Neural progenitor cell (in vitro differentiated cells): ENCODE measurements around the gene GNG14.

Experiments used
- CTCF ChIP-seq: fragments of 200-600 bp; sonication (generic); IDR thresholded peaks from 2 replicates; pipeline ENCODE4 v1.5.1; 2017; ENCODE audit warnings: antibody characterized with exemption, mild to moderate bottlenecking
- EZH2phosphoT487 ChIP-seq: fragments of 200-600 bp; sonication (generic); IDR thresholded peaks from 2 replicates; pipeline ENCODE4 v1.6.1; 2017; ENCODE audit warnings: antibody characterized with exemption

DNA sequence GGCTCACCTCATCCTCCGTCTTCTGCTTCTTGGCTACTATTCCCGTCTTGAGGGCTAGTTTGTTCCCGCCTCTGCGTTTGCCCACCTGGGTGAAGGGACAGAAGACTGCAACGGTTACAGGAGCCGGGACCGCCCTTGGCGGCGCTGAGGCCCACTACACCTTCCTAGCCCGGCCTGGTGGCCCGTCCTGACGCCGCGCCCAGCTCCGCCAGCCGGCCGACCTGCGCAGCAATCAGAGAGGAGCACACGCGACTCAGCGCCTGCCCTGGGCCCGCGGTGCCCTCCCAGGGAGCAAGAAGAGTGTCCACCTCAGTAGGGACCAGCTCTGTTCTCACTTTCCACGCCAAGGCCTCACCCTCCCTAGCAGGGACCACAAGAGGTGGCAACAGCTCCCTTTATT is 43.5 kb downstream of the GNG14 start:
- TF ChIP-seq CTCF, result no peak
- TF ChIP-seq EZH2phosphoT487, result no peak
